Measurements from ENCODE around the gene DLG1.

Gene DLG1

DNA sequence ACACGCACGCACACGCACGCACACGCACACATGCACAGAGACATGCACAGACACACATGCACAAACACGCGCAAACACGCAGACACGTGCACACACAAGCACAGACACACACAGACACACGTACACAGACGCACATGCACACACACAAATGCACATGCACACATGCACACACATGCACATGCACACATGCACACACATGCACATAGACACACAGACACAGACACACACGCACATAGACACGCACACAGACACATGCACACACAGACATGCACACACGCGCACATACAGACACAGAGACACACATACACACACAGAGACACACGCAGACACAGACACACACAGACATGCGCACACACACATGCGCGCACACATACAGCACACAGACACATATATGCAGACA is 303.4 kb downstream of the DLG1 start:
- no peaks in the 10 kb centered on the region for H3K27me3 Mint-ChIP-seq
- H3K36me3 Mint-ChIP-seq (ENCODE audit: low read depth), result no peaks in the 10 kb centered on the region
- no peaks in the 10 kb centered on the region for H3K9me3 Mint-ChIP-seq
- no peak overlapping the region for H3K4me3 Mint-ChIP-seq
- intact Hi-C loops (cut with micrococcal nuclease), result no loop called here
- H3K27ac Mint-ChIP-seq, result no peak overlapping the region
- H3K4me1 Mint-ChIP-seq (ENCODE audit: low read depth), result peaks cover 2% of the 10 kb centered on the region

DNA sequence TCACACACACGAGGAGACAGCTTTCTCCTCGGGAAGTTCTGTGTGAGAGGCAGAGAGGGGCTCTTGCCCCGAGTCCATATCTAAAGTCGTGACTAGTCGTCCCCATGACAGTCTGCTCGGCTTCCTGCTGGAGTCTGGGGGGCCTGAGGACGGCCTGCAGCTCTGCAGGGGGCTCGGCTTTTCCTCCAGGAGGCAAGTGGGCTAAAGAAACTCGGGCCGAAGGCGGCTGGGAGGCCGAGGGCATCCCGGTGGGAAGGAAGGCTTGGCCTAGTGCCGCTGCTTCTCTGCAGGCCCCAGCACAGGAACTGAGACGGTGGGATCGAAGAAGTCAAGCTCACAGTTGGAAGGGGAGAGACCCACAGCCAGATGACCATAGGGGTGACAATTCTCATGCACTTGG is 304.4 kb downstream of the DLG1 start:
- no peaks in the 10 kb centered on the region for H3K36me3 Mint-ChIP-seq (ENCODE audit: low read depth)
- intact Hi-C loops (cut with micrococcal nuclease), result no loop called here
- H3K9me3 Mint-ChIP-seq, result no peaks in the 10 kb centered on the region
- no peaks in the 10 kb centered on the region for H3K27me3 Mint-ChIP-seq
- H3K4me1 Mint-ChIP-seq (ENCODE audit: low read depth), result no peaks in the 10 kb centered on the region
- no peak overlapping the region for H3K4me3 Mint-ChIP-seq
- H3K27ac Mint-ChIP-seq, result no peak overlapping the region

Data from dendritic cell treated with granulocyte-macrophage colony-stimulating factor and Interleukin-4, amounts not matched to agents 40 ng/mL and 50 ng/mL, for 4 days (primary cell).